GM12878 (cell line): Measurements from ENCODE around the gene PTEN. TPM values are rescaled to one million over a fixed set of nuclear protein-coding genes. Genes with fewer than 3 reads are reported as not detected.

Experiments used
- ATAC-seq: fragments of 200-7000 bp; cut with Tn5 transposase; 3 replicates; pipeline ENCODE4 v1.9.1; 2020; ENCODE audit warnings: mild to moderate bottlenecking, moderate library complexity
- BruUV-seq: library from RNA; stranded (reverse); fragments of 400-500 nt; replicated peaks from 2 replicates; lab custom pipeline; 2021; lab: Mats Ljungman, UMichigan
- CTCF ChIA-PET: fragments of 300-600 bp; sonication (Branson Sonifier 250); formaldehyde crosslinking; extraction: SDS; loops from one replicate; lab custom pipeline; 2021; ENCODE audit warnings: inconsistent platforms; lab: Yijun Ruan, JAX
- POLR2A ChIA-PET: fragments of 350-600 bp; formaldehyde crosslinking; extraction: SDS; loops from one replicate; lab custom pipeline; 2021; ENCODE audit warnings: inconsistent platforms; lab: Charles Lee
- RAD21 ChIA-PET: fragments of 300-600 bp; sonication (Branson Sonifier 250); formaldehyde crosslinking; loops from one replicate; lab custom pipeline; 2023; ENCODE audit warnings: antibody characterized with exemption; ENCODE audit not compliant: unreplicated experiment; lab: Charles Lee
- SMC1A ChIA-PET: fragments of 300-600 bp; sonication (Branson Sonifier 250); formaldehyde crosslinking; loops from one replicate; lab custom pipeline; 2023; ENCODE audit not compliant: unreplicated experiment, uncharacterized antibody; lab: Charles Lee
- DNase-seq: peaks from one replicate; pipeline ENCODE4 v3.0.0-alpha.2; 2011; ENCODE audit warnings: low read depth, low spot score
- FAIRE-seq: peaks from 3 replicates; lab custom pipeline; 2011; peaks lifted over from hg19 to GRCh38; lab: Jason Lieb, UNC
- H2AFZ ChIP-seq: 2 replicates; pipeline ENCODE4 v1.6.0; 2011; ENCODE audit warnings: low read depth, low read length, control low read depth; ENCODE audit not compliant: control insufficient read depth
- H3K27ac ChIP-seq: 2 replicates; pipeline ENCODE4 v1.5.1; 2011; ENCODE audit warnings: control low read depth; ENCODE audit not compliant: control insufficient read depth, insufficient read depth
- H3K27me3 ChIP-seq, 2 experiments: replicated peaks in 1 of 2; 2 replicates each; pipeline versions ENCODE4 v1.6.0 to v1.6.1; 2011; ENCODE audit warnings: low read length in 1 of 2; ENCODE audit not compliant: control insufficient read depth in 2 of 2, insufficient read depth in 2 of 2
- H3K36me3 ChIP-seq, 2 experiments: 2 replicates each; pipeline ENCODE4 v1.5.1; 2011; ENCODE audit warnings: low read length in 1 of 2; ENCODE audit not compliant: control insufficient read depth in 2 of 2, insufficient read depth in 2 of 2
- H3K4me1 ChIP-seq: 2 replicates; pipeline ENCODE4 v1.6.1; 2011; ENCODE audit warnings: mild to moderate bottlenecking, low read length, moderate library complexity, mixed read lengths; ENCODE audit not compliant: control insufficient read depth, insufficient read depth
- H3K4me2 ChIP-seq: 2 replicates; pipeline ENCODE4 v1.6.0; 2011; ENCODE audit warnings: control low read depth; ENCODE audit not compliant: control insufficient read depth, insufficient read depth
- H3K4me3 ChIP-seq: fragments of 200-600 bp; sonication (generic); 2 replicates; pipeline ENCODE4 v1.5.1; 2016
- H3K79me2 ChIP-seq: 2 replicates; pipeline ENCODE4 v1.6.0; 2011; ENCODE audit warnings: low read length; ENCODE audit not compliant: control insufficient read depth, insufficient read depth
- H3K9ac ChIP-seq: 2 replicates; pipeline ENCODE4 v1.8.0; 2011; ENCODE audit warnings: low read length, control low read depth, mixed read lengths; ENCODE audit not compliant: control insufficient read depth, insufficient read depth
- H3K9me3 ChIP-seq: replicated peaks from 3 replicates; pipeline ENCODE4 v1.5.1; 2011; ENCODE audit warnings: mild to moderate bottlenecking, low read length; ENCODE audit not compliant: control insufficient read depth, insufficient read depth
- H4K20me1 ChIP-seq: 2 replicates; pipeline ENCODE4 v1.6.0; 2011; ENCODE audit not compliant: control insufficient read depth, insufficient read depth
- BHLHE40 ChIP-seq, 2 experiments: fragments of 450-650 bp in 1 of 2; IDR thresholded peaks; 2 replicates each; pipeline ENCODE4 v1.6.1; 2011 to 2017; ENCODE audit warnings: low read depth in 2 of 2, borderline replicate concordance in 1 of 2, improper control_type of control experiment in 1 of 2, low read length in 1 of 2, mild to moderate bottlenecking in 1 of 2
- EP300 ChIP-seq, 2 experiments: fragments of 150-350 bp in 1 of 2; IDR thresholded peaks; 2 replicates each; pipeline ENCODE4 v1.6.1; 2011 to 2012; ENCODE audit warnings: low read depth in 2 of 2, low read length in 2 of 2, borderline replicate concordance in 1 of 2, improper control_type of control experiment in 1 of 2, inconsistent platforms in 1 of 2; ENCODE audit not compliant: control insufficient read depth in 1 of 2
- ESRRA ChIP-seq: IDR thresholded peaks from 2 replicates; pipeline ENCODE4 v1.6.1; 2012; ENCODE audit warnings: mild to moderate bottlenecking, low read length, improper control_type of control experiment
- IRF4 ChIP-seq: IDR thresholded peaks from 2 replicates; pipeline ENCODE4 v1.6.1; 2011; ENCODE audit warnings: low read depth, low read length
- KAT2A ChIP-seq: conservative IDR thresholded peaks from 2 replicates; pipeline ENCODE4 v1.6.1; 2011; ENCODE audit warnings: low read depth, low read length; ENCODE audit not compliant: control insufficient read depth
- NR2F1 ChIP-seq: fragments of 450-650 bp; conservative IDR thresholded peaks from 2 replicates; pipeline ENCODE4 v1.6.1; 2017; ENCODE audit warnings: mild to moderate bottlenecking
- SMAD5 ChIP-seq: IDR thresholded peaks from 2 replicates; pipeline ENCODE4 v1.6.1; 2016; ENCODE audit warnings: antibody characterized with exemption, low read depth
- YBX1 ChIP-seq: fragments of 450-650 bp; IDR thresholded peaks from 2 replicates; pipeline ENCODE4 v1.6.1; 2016; ENCODE audit warnings: antibody characterized with exemption
- YY1 ChIP-seq: IDR thresholded peaks from 2 replicates; pipeline ENCODE4 v1.6.1; 2011; ENCODE audit warnings: low read depth, mild to moderate bottlenecking, low read length
- WGBS: methylation state at CpG from one replicate; pipeline ENCODE4 v1.1.6; 2016; ENCODE audit warnings: low lambda C conversion rate; ENCODE audit not compliant: insufficient replicate concordance, insufficient coverage; ENCODE audit errors: missing lambda C conversion rate; 5-methylcytosine and 5-hydroxymethylcytosine counted together
- in situ Hi-C: fragments of 300-500 bp; cut with MboI; formaldehyde crosslinking; loops from 9 replicates; pipeline ENCODE4 v1.14.3; 2018; ENCODE audit warnings: mixed read lengths
- intact Hi-C: fragments of 100-400 bp; cut with micrococcal nuclease; formaldehyde crosslinking; loops from one replicate; pipeline ENCODE4 v1.14.2; 2022; ENCODE audit not compliant: unreplicated experiment
- polyA plus RNA-seq, 11 experiments: library from polyadenylated mRNA; depleted of rRNA in 4 of 11; unstranded in 6 of 11; stranded (reverse) in 5 of 11; fragments of >200 nt; fragmentation: Nextera tagmentation in 4 of 11; fragmentation: Illumina TruSeq in 1 of 11; extraction: Ambion mirVana in 4 of 11; extraction: Trizol in 1 of 11; gene quantifications; 1 replicate in 1 of 11; 2 replicates in 10 of 11; pipeline versions ENCODE4 v1.2.1 to v1.2.3, GENCODE V29; 2011 to 2016; ENCODE audit warnings: inconsistent platforms in 2 of 11, missing spikeins in 2 of 11, low read depth in 1 of 11
- total RNA-seq, 4 experiments: library from RNA; depleted of rRNA in 3 of 4; stranded (reverse); fragments of >200 nt in 3 of 4; fragmentation: Illumina TruSeq in 1 of 4; extraction: Trizol in 1 of 4; gene quantifications; 2 replicates each; pipeline versions ENCODE4 v1.2.1 to v1.2.3, GENCODE V29; 2013 to 2021
- TF ChIP-seq, protein P1 (sequence below): fragments of 150-350 bp; IDR thresholded peaks from 2 replicates; pipeline ENCODE4 v1.6.1; 2014; ENCODE audit warnings: mild to moderate bottlenecking, low read depth, low read length
- TF ChIP-seq, protein P2 (sequence below): IDR thresholded peaks from 2 replicates; pipeline ENCODE4 v1.6.1; 2011; ENCODE audit warnings: low read depth, low read length, improper control_type of control experiment, borderline replicate concordance
- TF ChIP-seq, protein P3 (sequence below): fragments of 450-650 bp; IDR thresholded peaks from 2 replicates; pipeline ENCODE4 v1.6.1; 2014; ENCODE audit warnings: mild to moderate bottlenecking

Gene PTEN
- total and polyA plus RNA-seq, 10 of the 15 experiments (the other 5 are each of a cell fraction or from before 2014, with no cell fraction given): 26.1 to 175 (median 58.1) TPM

DNA sequence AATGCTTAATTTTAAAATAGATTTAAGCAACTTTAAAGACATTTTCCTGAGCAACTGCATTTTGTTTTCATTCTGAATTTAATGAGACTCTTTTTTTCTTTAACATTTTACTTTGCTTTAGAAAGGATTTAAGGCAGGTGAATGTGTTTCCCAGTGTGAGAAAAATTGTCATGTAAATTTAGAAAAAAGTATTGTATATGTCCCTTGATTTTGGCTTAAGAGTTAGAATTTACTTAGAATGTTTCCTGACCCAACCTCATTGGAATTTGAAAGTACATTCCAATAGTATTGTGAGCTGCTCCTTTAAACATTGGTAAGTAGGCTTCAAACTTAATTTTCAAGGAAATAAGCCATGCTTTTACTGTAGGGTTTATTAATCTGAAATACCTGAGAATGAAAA is 110.2 kb downstream of the PTEN start:
- intact Hi-C loops: no loop called here
- Histone ChIP-seq H3K4me3 (no peak overlapping the region), H3K27ac (no peak overlapping the region), H4K20me1 (no peaks in the 10 kb centered on the region), H3K27me3 (no peaks in the 10 kb centered on the region), H3K4me2 (no peak overlapping the region), H2AFZ (no peak overlapping the region), H3K9me3 (no peaks in the 10 kb centered on the region), H3K9ac (no peak overlapping the region), H3K36me3 (no peaks in the 10 kb centered on the region), H3K4me1 (no peaks in the 10 kb centered on the region), H3K79me2 (no peaks in the 10 kb centered on the region)
- in situ Hi-C loops: loop anchor here (10.0 kb wide), 1 partner anchor 581 kb away; no protein-coding TSS in a partner anchor
- no peak for DNase-seq
- ChIA-PET POLR2A (interaction anchor here (0.7 to 1.1 kb wide), 2 partner anchors 91 to 139 kb away, joined by 3 read pairs; no protein-coding TSS in a partner anchor), SMC1A (interaction anchor here (1.2 to 1.5 kb wide), 4 partner anchors 49 to 108 kb away, joined by 3 to 4 read pairs (median 3); no protein-coding TSS in a partner anchor), CTCF (no interaction called here), RAD21 (no interaction called here)
- TF ChIP-seq IRF4 (no peak), BHLHE40 (IDR thresholded peaks at IDR 0.05; ENCODE audit: borderline replicate concordance in 1 of 2, low read depth in 2 of 2, low read length in 1 of 2) (no peak), NR2F1 (no peak), ESRRA (no peak), YBX1 (no peak)
- TF ChIP-seq, protein P1, sequence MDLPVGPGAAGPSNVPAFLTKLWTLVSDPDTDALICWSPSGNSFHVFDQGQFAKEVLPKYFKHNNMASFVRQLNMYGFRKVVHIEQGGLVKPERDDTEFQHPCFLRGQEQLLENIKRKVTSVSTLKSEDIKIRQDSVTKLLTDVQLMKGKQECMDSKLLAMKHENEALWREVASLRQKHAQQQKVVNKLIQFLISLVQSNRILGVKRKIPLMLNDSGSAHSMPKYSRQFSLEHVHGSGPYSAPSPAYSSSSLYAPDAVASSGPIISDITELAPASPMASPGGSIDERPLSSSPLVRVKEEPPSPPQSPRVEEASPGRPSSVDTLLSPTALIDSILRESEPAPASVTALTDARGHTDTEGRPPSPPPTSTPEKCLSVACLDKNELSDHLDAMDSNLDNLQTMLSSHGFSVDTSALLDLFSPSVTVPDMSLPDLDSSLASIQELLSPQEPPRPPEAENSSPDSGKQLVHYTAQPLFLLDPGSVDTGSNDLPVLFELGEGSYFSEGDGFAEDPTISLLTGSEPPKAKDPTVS: no peak
- ATAC-seq: no peak
- FAIRE-seq: no peak
- BruUV-seq: no TSS peak

DNA sequence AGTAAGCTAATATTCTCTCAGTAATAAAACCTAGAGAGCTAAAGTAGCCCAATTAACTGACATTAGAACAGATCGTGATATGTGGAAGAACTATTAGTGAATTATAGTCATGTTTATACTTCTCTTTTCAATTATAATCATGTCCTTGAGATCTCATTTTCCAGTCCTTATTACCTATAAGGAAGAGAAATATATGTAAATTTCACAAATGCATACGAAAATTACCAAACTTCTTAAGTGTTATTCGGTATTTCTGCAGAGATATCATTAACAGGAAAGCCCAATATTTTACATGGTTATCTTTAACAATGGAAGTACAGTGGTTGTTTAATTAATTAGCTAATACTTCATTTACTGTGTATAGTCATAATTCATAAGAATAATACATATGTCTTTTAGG is 110.7 kb downstream of the PTEN start:
- no peaks in the 10 kb centered on the region for H3K79me2 ChIP-seq
- no peak overlapping the region for H3K9ac ChIP-seq
- H3K4me2 ChIP-seq: no peak overlapping the region
- no peaks in the 10 kb centered on the region for H3K27me3 ChIP-seq
- DNase-seq (no peak), FAIRE-seq (no peak), ATAC-seq (no peak)
- intact Hi-C loops (no loop called here), in situ Hi-C loops (loop anchor here (10.0 kb wide), 1 partner anchor 581 kb away; no protein-coding TSS in a partner anchor)
- ChIA-PET CTCF (no interaction called here), SMC1A (interaction anchor here (1.2 to 1.5 kb wide), 4 partner anchors 49 to 109 kb away, joined by 3 to 4 read pairs (median 3); no protein-coding TSS in a partner anchor), POLR2A (interaction anchor here (0.7 to 1.1 kb wide), 2 partner anchors 92 to 139 kb away, joined by 3 read pairs; no protein-coding TSS in a partner anchor), RAD21 (no interaction called here)
- H4K20me1 ChIP-seq: no peaks in the 10 kb centered on the region
- no peaks in the 10 kb centered on the region for H3K36me3 ChIP-seq
- H3K4me1 ChIP-seq: no peaks in the 10 kb centered on the region
- BruUV-seq: no TSS peak
- no peak overlapping the region for H2AFZ ChIP-seq
- 98% methylated on average over 3 of the region's 3 CpGs for WGBS
- H3K9me3 ChIP-seq: no peaks in the 10 kb centered on the region
- H3K27ac ChIP-seq: no peak overlapping the region
- H3K4me3 ChIP-seq: no peak overlapping the region
- TF ChIP-seq, protein P2, sequence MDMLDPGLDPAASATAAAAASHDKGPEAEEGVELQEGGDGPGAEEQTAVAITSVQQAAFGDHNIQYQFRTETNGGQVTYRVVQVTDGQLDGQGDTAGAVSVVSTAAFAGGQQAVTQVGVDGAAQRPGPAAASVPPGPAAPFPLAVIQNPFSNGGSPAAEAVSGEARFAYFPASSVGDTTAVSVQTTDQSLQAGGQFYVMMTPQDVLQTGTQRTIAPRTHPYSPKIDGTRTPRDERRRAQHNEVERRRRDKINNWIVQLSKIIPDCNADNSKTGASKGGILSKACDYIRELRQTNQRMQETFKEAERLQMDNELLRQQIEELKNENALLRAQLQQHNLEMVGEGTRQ: no peak
- TF ChIP-seq, protein P3, sequence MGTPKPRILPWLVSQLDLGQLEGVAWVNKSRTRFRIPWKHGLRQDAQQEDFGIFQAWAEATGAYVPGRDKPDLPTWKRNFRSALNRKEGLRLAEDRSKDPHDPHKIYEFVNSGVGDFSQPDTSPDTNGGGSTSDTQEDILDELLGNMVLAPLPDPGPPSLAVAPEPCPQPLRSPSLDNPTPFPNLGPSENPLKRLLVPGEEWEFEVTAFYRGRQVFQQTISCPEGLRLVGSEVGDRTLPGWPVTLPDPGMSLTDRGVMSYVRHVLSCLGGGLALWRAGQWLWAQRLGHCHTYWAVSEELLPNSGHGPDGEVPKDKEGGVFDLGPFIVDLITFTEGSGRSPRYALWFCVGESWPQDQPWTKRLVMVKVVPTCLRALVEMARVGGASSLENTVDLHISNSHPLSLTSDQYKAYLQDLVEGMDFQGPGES: no peak
- TF ChIP-seq EP300 (IDR thresholded peaks at IDR 0.05; ENCODE audit: borderline replicate concordance in 1 of 2, control insufficient read depth in 1 of 2, low read depth in 2 of 2, low read length in 2 of 2): no peak
- TF ChIP-seq KAT2A: no peak
- TF ChIP-seq YY1: no peak
- TF ChIP-seq SMAD5: no peak
